UCSD-AML1 (cell line): Measurements from ENCODE around the gene MIF4GD.

Experiments
- DNase-seq: peaks from one replicate; lab custom pipeline; 2025; ENCODE audit not compliant: unreplicated experiment; lab: John Stamatoyannopoulos, UW

Gene MIF4GD

GRCh38 chr17:75238020-75238580, 32.9 kb downstream of the MIF4GD start:
- DNase-seq: no peak

DNA sequence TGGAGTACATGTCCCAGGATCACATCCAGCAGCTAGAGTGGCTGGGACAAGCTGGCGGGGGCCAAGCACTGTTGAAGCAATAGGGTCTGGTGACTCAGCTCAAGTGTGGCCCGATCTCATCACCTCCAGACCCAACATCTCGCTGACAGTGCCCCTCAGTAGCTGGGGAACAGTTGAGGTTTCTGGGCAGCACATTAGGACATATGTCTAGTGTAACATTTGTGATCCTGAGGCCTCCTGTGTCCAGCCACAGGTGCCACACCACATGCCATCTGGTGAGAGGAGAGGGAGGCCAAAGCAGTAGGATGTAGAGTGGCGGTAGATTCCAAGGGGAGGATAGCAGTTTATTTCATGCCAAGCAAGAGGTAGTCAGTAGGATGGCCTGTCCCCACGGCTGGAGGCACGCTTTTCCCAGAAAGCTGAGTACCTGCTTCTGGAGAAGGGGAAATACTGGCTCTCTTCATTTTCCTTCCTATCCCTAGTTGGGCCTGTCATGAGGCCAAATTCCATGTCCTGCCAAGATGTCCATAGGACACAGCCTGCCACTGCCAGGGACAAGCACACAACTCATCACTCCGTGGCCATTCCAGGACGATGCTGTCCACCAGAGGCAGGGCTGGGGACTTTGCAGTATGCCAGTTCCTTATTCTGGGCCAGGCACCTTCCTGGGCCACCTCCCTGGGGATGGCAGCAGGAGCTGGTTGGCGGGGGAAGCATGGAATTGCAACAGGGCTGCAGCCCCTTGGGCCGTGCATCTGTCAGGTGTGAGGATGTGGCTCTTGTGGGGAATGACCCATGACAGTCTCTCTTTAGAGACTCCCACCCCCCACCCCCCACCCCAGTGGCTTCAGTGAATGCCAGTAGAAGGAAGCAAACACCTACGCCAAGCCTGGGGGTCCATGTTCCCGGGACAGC, 33.7 kb downstream of the MIF4GD start:
- DNase-seq: no peak

DNA sequence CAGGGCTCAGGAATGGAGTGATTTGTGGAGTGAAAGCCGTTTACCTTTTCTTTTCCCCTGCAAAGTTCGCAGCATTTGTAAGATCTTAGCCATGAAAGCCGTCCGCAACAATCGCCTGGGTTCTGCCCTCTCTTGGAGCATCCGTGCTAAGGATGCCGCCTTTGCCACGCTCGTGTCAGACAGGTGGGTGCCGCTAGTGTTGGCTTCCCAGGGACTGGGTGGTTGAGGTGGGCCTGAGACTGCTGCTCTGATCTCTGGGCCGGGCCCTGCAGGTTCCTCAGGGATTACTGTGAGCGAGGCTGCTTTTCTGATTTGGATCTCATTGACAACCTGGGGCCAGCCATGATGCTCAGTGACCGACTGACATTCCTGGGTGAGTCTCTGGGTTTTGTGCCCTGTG, 38.2 kb downstream of the MIF4GD start:
- DNase-seq: no peak

DNA sequence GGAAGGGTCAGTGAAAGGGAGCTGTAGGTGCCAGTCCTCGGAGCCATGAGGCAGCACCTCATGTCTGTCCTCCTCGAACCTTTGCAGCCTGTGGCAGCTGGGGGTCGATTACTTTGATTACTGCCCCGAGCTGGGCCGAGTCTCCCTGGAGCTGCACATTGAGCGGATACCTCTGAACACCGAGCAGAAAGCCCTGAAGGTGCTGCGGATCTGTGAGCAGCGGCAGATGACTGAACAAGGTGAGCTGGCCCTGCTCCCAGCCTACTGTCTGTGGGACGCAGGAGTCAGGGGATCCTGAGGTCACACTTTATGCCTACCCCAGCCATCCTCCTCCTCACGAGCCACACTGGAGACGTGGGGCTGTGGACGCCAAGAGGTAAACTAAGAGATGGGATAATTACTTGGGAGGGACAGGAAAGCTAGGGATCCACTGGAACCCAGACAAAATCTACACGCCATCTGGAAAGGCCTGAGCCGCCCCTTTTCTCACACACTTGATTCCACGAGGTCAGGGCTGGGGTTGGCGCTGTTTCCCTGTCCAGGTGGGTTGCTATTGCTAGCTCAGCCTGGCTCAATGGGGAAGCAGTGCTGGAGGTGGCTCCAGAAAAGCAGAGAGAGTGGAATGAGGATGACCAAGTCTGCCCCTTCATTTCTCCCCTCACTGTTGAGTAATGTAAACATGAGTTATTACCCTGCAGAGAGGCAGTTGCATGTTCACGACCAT, 39.1 kb downstream of the MIF4GD start:
- DNase-seq: no peak

- no peak for DNase-seq
Measured at GRCh38 chr17:75231071-75231470, 40.0 kb downstream of the MIF4GD start.

DNA sequence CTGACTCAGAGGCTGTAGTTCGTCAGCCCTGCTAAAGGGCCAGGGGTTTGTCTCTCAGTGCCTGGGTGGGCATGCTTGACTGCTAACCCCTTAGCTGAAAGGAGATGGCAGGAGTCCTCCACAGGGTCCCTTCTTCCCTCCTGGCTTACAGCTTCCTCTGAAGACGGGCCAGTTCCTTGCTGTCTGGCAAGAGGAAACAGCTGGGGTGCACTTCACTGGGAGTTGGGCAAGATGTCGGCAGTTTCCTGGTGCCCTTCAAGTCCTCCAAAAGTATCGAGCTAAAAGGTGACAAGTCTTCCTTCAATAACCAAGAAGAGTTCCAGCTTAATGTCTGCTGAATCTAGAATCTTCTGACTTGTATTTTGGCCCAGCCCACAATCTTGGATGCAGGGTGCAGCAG, 42.2 kb downstream of the MIF4GD start:
- peak; percentile 19 for DNase-seq

DNA sequence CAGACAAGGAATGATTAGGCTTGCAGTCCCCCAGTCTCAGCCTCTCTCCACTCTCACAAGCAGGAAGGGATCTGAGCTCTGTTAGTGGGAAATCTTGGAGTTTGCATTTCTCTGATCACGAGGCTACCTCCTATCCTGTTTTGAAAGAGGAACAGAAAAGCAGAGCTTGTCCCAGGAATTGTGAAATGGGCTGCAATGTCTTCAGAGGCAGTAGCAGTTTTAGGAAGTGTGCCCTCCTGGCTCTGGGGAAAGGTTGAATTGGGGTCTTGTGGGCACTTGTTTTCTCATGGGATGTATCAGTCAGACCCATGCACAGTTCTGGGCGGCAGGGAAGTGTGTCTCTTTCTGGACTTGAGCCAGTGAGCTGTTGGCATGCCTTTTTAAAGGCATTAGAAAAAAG, 42.7 kb downstream of the MIF4GD start:
- DNase-seq: no peak

GRCh38 chr17:75227729-75228128, 43.3 kb downstream of the MIF4GD start:
- no peak for DNase-seq

DNA sequence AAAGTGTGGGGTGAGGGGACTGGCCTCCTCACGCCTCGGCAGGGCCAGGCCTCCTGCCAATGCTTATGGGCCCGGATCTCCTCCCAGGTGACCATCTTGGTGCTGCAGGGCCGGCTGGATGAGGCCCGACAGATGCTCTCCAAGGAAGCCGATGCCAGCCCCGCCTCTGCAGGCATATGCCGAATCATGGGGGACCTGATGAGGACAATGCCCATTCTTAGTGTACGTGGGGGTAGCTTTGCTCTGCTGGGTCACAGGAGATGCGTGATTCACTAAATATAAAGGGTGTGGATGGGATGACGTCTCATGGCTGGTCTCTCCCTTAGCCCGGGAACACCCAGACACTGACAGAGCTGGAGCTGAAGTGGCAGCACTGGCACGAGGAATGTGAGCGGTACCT, 46.0 kb downstream of the MIF4GD start:
- DNase-seq: no peak

DNA sequence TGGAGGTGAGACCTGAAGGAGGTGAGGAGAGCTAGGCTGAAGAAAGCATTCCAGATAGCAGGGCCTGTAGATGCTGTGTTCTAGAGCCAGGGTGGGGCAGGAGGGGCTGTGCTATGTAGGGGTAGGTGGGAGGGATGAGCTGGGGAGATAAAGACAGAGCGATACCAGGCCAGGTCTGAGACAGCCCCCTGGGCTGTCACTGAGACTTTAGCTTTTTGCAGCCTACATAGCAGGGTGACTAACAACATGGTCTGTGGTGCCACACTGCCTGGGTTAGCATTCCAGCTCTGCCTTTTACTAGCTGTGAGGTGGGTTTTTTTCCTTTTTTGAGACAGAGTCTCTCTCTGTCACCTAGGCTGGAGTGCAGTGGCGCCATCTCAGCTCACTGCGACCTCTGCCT, 51.2 kb downstream of the MIF4GD start:
- DNase-seq: no peak

DNA sequence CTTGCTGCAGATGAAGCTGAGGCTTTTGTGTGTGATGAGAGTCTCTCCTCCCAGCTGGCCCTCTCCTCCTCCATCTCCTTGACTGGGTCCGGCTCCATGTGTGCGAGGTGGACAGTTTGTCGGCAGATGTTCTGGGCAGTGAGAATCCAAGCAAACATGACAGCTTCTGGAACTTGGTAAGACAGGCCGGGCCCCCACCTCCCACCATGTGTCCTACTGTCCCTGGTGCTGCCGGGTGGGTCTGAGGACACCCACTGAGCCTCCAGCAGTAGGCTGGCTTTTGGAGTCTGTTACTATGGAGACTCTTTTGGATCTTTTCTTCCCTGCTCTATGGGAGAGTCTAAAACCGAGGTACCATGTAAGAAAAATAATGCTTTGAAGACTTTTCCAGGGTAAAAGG, 52.9 kb downstream of the MIF4GD start:
- DNase-seq: no peak
